Ovary (tissue), 9 donors: ENCODE data around the gene DHRS3. TPM values are rescaled to one million over a fixed set of nuclear protein-coding genes. Genes with fewer than 3 reads are reported as not detected.

Source experiments
- DNase-seq, 5 donors: peaks; one replicate each; pipeline ENCODE4 v3.0.0-alpha.2; 2019 to 2020
- H3K27ac ChIP-seq, 2 donors: fragments of 200-600 bp; one replicate each; pipeline versions ENCODE4 v1.5.1 to v1.8.0; 2019 to 2022
- H3K27me3 ChIP-seq: fragments of 200-600 bp; one replicate; pipeline ENCODE4 v1.8.0; 2022
- H3K36me3 ChIP-seq: fragments of 200-600 bp; sonication (generic); one replicate; pipeline ENCODE4 v1.5.1; 2019
- H3K4me1 ChIP-seq: one replicate; pipeline ENCODE4 v1.8.1; 2013; ENCODE audit warnings: mild to moderate bottlenecking, moderate library complexity; ENCODE audit not compliant: insufficient read depth
- H3K4me3 ChIP-seq: fragments of 200-600 bp; sonication (generic); one replicate; pipeline ENCODE4 v1.5.1; 2017
- H3K9me3 ChIP-seq, 2 donors: fragments of 200-600 bp in 1 of 2; sonication (generic) in 1 of 2; one replicate each; pipeline versions ENCODE4 v1.5.1 to v1.8.1; 2013 to 2019; ENCODE audit warnings: mild to moderate bottlenecking in 1 of 2, moderate library complexity in 1 of 2
- EP300 ChIP-seq: sonication (generic); formaldehyde crosslinking; IDR thresholded peaks from one replicate; pipeline ENCODE4 v1.6.1; 2017; ENCODE audit warnings: antibody characterized with exemption
- POLR2A ChIP-seq: fragments of 450-650 bp; IDR thresholded peaks from one replicate; pipeline ENCODE4 v1.6.1; 2017; ENCODE audit warnings: antibody characterized with exemption, mild to moderate bottlenecking, moderate library complexity
- WGBS, 3 donors: extraction: QIAGEN DNeasy Blood & Tissue Kit in 1 of 3; methylation state at CpG; one replicate each; pipeline versions ENCODE4 v1.1.5 to v1.1.7; 2013 to 2017; 5-methylcytosine and 5-hydroxymethylcytosine counted together
- intact Hi-C, 4 donors: fragments of 100-400 bp; cut with DNase I; formaldehyde crosslinking; loops; one replicate each; pipeline versions ENCODE4 v1.11.0 to v1.15.1; 2022 to 2023
- polyA plus RNA-seq, 2 donors: library from polyadenylated mRNA; stranded (reverse); fragments of 200-250 nt in 1 of 2; fragments of 350-450 nt in 1 of 2; fragmentation: Illumina TruSeq in 1 of 2; extraction: RNeasy Lipid Tissue Mini Kit (QIAGEN cat#74804) in 1 of 2; gene quantifications; one replicate each; pipeline ENCODE4 v1.2.3, GENCODE V29; 2013 to 2014
- total RNA-seq, 7 donors: library from RNA; depleted of rRNA in 2 of 7; stranded (reverse); fragments of >200 nt in 2 of 7; fragmentation: NEBNext Ultra II Directional in 3 of 7; extraction: Animal tissue kit (Norgen Biotek cat#: 25700) in 3 of 7; gene quantifications; one replicate each; pipeline versions ENCODE4 v1.1.0 to v1.2.4, GENCODE V29; 2016 to 2023
- TF ChIP-seq, protein P1 (sequence below), 3 donors: fragments of 450-650 bp in 2 of 3; fragments of 200-600 bp in 1 of 3; IDR thresholded peaks; one replicate each; pipeline versions ENCODE4 v1.5.1 to v1.8.0; 2016 to 2022; ENCODE audit warnings: antibody characterized with exemption in 3 of 3, mild to moderate bottlenecking in 1 of 3
- donor health status: DM: no; HTN: no; CAD: no; lungs with moderate emphysema.
- donor health status: DM: no; HTN: no; CAD: no.
- donor health status: Bipolar disorder and iron deficiency.
- donor health status: DM: yes; HTN: yes; CAD: no.
- donor health status: DM: no; HTN: no; CAD: no.
- donor health status: DM: yes; HTN: yes; CAD: no.

Gene DHRS3
- total and polyA plus RNA-seq, 9 donors = 25.8 to 92.3 (median 48.3) TPM

DNA sequence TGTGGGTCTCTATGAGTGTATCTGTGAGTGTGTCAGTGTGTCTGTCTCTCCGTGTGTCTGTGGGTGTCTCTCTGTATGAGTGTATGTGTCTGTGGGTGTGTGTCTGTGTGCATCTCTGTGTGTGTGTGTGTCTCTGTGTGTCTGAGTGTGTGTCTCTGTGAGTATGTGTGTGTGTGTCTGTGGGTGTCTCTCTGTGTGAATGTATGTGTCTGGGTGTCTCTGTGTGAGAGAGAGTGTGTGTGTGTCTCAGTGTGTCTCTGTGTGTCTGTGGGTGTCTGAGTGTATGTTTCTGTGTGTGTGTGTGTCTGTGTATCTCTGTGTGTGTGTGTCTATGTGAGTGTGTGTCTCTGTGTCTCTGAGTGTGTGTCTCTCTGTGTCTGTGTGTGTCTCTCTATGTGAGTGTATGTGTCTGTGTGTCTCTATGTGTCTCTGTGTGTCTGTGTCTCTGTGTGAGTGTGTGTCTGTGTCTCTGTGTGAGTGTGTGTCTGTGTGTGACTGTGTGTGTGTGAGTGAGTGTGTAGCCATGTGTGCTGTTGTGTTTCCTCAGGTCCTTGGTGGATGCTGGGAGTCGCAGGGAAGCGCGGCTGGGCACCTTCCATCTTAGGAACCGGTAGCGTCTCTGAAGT, 33.0 kb downstream of the DHRS3 start:
- no peak for DNase-seq
- H3K36me3 ChIP-seq = no peaks in the 10 kb centered on the region
- no peak overlapping the region for H3K27ac ChIP-seq
- WGBS, 3 donors = 79 to 87% (median 84%) methylated on average over 6 of the region's 6 CpGs
- TF ChIP-seq POLR2A (no peak), EP300 (no peak)
- TF ChIP-seq, protein P1, sequence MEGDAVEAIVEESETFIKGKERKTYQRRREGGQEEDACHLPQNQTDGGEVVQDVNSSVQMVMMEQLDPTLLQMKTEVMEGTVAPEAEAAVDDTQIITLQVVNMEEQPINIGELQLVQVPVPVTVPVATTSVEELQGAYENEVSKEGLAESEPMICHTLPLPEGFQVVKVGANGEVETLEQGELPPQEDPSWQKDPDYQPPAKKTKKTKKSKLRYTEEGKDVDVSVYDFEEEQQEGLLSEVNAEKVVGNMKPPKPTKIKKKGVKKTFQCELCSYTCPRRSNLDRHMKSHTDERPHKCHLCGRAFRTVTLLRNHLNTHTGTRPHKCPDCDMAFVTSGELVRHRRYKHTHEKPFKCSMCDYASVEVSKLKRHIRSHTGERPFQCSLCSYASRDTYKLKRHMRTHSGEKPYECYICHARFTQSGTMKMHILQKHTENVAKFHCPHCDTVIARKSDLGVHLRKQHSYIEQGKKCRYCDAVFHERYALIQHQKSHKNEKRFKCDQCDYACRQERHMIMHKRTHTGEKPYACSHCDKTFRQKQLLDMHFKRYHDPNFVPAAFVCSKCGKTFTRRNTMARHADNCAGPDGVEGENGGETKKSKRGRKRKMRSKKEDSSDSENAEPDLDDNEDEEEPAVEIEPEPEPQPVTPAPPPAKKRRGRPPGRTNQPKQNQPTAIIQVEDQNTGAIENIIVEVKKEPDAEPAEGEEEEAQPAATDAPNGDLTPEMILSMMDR (IDR thresholded peaks at IDR 0.05) = no peak
- H3K27me3 ChIP-seq = no peaks in the 10 kb centered on the region
- H3K4me1 ChIP-seq = peaks cover 2% of the 10 kb centered on the region
- H3K4me3 ChIP-seq = no peak overlapping the region
- no peaks in the 10 kb centered on the region for H3K9me3 ChIP-seq
- intact Hi-C loops = no loop called here

DNA sequence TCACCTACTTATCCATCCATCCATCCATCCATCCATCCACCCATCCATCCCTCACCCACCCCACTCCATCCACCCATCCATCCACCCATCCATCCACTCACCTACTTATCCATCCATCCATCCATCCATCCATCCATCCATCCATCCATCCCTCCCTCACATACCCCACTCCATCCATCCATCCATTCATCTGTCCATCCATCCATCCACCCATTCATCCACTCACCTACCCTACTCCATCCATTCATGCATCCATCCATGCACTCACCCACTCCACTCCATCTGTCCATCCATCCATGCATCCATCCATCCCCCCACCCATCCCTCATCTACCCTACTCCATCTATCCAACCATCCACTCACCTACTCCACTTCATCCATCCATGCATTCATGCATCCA, 34.5 kb downstream of the DHRS3 start:
- intact Hi-C loops = no loop called here
- no peak for DNase-seq
- H3K27ac ChIP-seq = no peak overlapping the region
- TF ChIP-seq POLR2A (no peak), EP300 (no peak)
- TF ChIP-seq, protein P1 (IDR thresholded peaks at IDR 0.05) = no peak
- no peaks in the 10 kb centered on the region for H3K36me3 ChIP-seq
- peaks cover under 1% of the 10 kb centered on the region for H3K4me1 ChIP-seq
- no peaks in the 10 kb centered on the region for H3K27me3 ChIP-seq
- no peak overlapping the region for H3K4me3 ChIP-seq
- no peaks in the 10 kb centered on the region for H3K9me3 ChIP-seq

DNA sequence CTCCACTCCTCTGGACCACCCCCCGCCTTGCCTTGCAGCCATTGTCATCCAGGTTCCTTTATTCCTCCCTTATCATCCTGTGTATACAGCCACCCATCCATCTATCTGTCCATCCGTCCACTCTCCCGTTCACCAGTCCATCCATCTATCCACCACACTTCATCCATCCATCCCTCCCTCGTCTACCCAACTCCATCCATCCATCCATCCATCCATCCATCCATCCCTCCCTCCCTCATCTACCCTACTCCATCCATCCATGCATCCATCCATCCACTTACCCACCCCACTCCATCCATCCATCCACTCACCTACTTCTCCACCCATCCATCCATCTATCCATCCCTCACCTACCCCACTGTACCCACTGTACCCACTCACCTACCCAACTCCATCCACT, 35.4 kb downstream of the DHRS3 start:
- intact Hi-C loops = no loop called here
- no peak overlapping the region for H3K4me3 ChIP-seq
- DNase-seq = no peak
- no peak overlapping the region for H3K27ac ChIP-seq
- TF ChIP-seq EP300 = no peak
- TF ChIP-seq, protein P1 (IDR thresholded peaks at IDR 0.05) = no peak
- no peak for TF ChIP-seq POLR2A
- 87 to 98% (median 97%) methylated on average over 4 of the region's 4 CpGs for WGBS, 3 donors
- no peaks in the 10 kb centered on the region for H3K27me3 ChIP-seq
- no peaks in the 10 kb centered on the region for H3K9me3 ChIP-seq
- no peaks in the 10 kb centered on the region for H3K4me1 ChIP-seq
- no peaks in the 10 kb centered on the region for H3K36me3 ChIP-seq

DNA sequence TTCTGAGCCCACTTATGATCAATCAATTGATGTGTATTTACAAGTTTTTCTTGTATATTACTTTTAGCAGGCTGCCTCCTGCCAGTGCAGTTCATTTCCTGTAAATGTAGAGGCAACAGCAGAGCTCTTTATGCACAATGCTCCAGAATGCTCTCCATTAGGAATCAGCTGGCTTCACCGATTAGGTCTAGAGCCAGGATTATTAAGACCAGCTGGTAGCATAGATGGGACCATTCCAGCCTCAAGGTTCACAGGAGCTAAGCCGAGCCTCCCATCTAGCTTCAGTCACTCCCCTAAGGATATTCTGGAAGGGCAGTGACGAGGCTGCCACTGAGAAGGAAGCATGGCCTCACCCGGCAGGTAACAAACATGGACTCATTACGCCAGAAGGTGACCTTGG, 36.8 kb downstream of the DHRS3 start:
- Histone ChIP-seq H3K4me3 (no peak overlapping the region), H3K36me3 (no peaks in the 10 kb centered on the region), H3K27ac (no peak overlapping the region), H3K27me3 (no peaks in the 10 kb centered on the region), H3K4me1 (no peaks in the 10 kb centered on the region), H3K9me3 (no peaks in the 10 kb centered on the region)
- intact Hi-C loops = no loop called here
- WGBS, 3 donors = 59 to 74% (median 61%) methylated on average over 5 of the region's 5 CpGs
- DNase-seq = no peak
- TF ChIP-seq POLR2A = no peak
- TF ChIP-seq EP300 = no peak
- TF ChIP-seq, protein P1 (IDR thresholded peaks at IDR 0.05) = no peak
